ENCODE data around the gene FUCA2. TPM values are rescaled to one million over a fixed set of nuclear protein-coding genes. Genes with fewer than 3 reads are reported as not detected.
A peak's percentile ranks its signal among the peaks of the same experiment; 100 is the strongest.
"Not testable (repeated sequence)": the region's sequence is repeated elsewhere in the genome, so short reads cannot be mapped to it uniquely, and the experiment has no call there.

The FUCA2 gene
- total RNA-seq, 4 donors from 2014 or later: 19.5 to 70.3 (median 46.9) TPM

DNA sequence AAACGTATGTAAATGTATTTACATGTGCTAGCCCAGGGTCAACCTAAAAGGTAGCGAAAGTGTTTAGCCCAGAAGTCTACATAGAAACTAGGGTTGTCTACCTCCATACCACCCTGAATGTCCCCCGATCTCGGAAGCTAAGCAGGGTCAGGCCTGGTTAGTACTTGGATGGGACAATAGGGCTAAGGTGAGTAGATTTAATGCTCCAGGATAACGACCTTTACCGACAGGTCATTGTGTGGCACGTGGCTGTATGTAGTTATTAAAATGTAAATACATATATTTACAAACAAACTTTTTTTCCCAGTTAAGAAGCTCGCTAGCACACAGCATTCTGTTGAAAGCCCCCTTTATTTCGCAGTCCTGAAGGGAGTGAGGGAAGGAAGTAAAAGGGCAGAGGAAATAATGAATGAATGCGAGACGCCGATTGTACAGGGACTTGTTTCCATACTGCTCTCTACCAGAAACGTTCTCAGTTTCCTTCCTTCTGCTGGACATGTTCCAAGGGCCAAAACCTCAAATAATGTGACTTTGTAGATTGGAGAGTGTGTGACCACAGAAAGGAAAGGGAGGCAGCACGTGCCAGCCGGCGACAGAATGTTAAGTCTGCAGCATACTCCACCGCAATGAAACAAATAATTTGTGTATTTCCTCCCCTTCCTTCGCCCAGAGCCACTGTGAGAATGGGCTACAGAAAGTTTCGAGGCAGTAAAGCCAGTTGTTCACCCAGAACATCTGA, 61.6 kb downstream of the FUCA2 start:
- Histone ChIP-seq H3K27ac (peak overlapping the region; percentile 76 to 85 (median 81)), H3K9me3 (no peaks in the 10 kb centered on the region), H3K27me3 (no peaks in the 10 kb centered on the region), H3K4me1 (peaks cover 8 to 28% (median 15%) of the 10 kb centered on the region in 4 donors), H3K36me3 (no peaks in the 10 kb centered on the region), H3K4me3 (peak overlapping the region; percentile 59 to 84 (median 65))
- in situ Hi-C loops (cut with MboI; ENCODE audit: low pct_ligation_motif_present in 1 of 4, low pct_unique_long_range_greater_than_20kb in 1 of 4, low sequenced_read_pairs in 3 of 4): no loop called here
- 1 to 3% methylated on average over 16 to 19 of the region's 19 CpGs for WGBS, 2 donors (ENCODE audit: low coverage in 1 of 2)
- intact Hi-C loops (cut with DNase I; ENCODE audit: low total_unique reads): no loop called here
- TF ChIP-seq, protein P1, sequence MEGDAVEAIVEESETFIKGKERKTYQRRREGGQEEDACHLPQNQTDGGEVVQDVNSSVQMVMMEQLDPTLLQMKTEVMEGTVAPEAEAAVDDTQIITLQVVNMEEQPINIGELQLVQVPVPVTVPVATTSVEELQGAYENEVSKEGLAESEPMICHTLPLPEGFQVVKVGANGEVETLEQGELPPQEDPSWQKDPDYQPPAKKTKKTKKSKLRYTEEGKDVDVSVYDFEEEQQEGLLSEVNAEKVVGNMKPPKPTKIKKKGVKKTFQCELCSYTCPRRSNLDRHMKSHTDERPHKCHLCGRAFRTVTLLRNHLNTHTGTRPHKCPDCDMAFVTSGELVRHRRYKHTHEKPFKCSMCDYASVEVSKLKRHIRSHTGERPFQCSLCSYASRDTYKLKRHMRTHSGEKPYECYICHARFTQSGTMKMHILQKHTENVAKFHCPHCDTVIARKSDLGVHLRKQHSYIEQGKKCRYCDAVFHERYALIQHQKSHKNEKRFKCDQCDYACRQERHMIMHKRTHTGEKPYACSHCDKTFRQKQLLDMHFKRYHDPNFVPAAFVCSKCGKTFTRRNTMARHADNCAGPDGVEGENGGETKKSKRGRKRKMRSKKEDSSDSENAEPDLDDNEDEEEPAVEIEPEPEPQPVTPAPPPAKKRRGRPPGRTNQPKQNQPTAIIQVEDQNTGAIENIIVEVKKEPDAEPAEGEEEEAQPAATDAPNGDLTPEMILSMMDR (IDR thresholded peaks at IDR 0.05): no peak
- TF ChIP-seq EP300 (IDR thresholded peaks at IDR 0.05; ENCODE audit: low read depth) (no peak), POLR2AphosphoS5 (IDR thresholded peaks at IDR 0.05) (no peak), POLR2A (IDR thresholded peaks at IDR 0.05) (no peak)
- peak; percentile 23 for DNase-seq

DNA sequence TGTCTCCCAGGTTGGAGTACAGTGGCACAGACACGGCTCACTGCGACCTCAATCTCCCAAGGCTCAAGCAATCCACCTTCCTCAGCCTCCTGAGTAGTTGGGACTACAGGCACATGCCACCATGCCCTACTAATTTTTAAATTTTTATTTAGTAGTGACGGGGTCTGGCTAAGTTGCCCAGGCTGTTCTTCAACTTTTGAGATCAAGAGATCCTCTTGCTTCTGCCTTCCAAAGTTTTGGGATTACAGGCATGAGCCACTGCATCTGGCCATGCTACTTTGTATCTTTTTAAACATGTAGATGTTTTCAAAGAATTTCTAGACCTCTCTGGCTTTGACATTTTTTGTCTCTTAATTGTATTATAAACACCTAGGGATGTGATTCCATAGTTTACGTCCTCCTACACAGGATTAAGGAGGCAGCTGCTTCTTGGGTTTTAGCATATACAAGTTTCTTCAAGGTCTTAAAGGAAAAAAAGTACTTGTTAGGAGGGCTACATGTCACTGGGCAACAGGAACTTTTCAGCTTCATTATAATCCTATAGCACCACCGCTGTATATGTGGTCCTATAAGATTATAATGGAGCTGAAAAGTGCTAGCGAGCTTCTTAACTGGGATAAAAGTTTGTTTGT, 62.3 kb downstream of the FUCA2 start:
- in situ Hi-C loops (cut with MboI; ENCODE audit: low pct_ligation_motif_present in 1 of 4, low pct_unique_long_range_greater_than_20kb in 1 of 4, low sequenced_read_pairs in 3 of 4): no loop called here
- Histone ChIP-seq H3K27ac (peak overlapping the region in 3 of 4 donors; percentile 76 to 85 (median 79)), H3K4me1 (peaks cover 8 to 28% (median 15%) of the 10 kb centered on the region in 4 donors), H3K36me3 (no peaks in the 10 kb centered on the region), H3K27me3 (no peaks in the 10 kb centered on the region), H3K9me3 (no peaks in the 10 kb centered on the region), H3K4me3 (peak overlapping the region in 3 of 4 donors; percentile 59 to 84 (median 68))
- WGBS, 2 donors (ENCODE audit: low coverage in 1 of 2): 54 to 66% methylated on average over 4 to 6 of the region's 6 CpGs
- TF ChIP-seq EP300 (IDR thresholded peaks at IDR 0.05; ENCODE audit: low read depth): no peak
- TF ChIP-seq, protein P1 (IDR thresholded peaks at IDR 0.05): no peak
- no peak for TF ChIP-seq POLR2A (IDR thresholded peaks at IDR 0.05)
- no peak for TF ChIP-seq POLR2AphosphoS5 (IDR thresholded peaks at IDR 0.05)
- intact Hi-C loops (cut with DNase I; ENCODE audit: low total_unique reads): no loop called here
- no peak for DNase-seq

DNA sequence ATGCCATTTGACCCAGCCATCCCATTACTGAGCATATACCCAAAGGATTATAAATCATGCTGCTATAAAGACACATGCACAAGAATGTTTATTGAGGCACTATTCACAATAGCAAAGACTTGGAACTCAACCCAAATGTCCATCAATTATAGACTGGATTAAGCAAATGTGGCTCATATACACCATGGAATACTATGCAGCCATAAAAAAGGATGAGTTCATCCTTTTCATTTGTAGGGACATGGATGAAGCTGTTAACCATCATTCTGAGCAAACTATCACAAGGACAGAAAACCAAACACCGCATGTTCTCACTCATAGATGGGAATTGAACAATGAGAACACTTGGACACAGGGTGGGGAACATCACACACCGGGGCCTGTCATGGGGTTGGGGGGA, 63.7 kb downstream of the FUCA2 start:
- peaks cover 8 to 28% (median 15%) of the 10 kb centered on the region in 4 donors for H3K4me1 ChIP-seq
- H3K4me3 ChIP-seq; H3K27me3 ChIP-seq; H3K27ac ChIP-seq; H3K9me3 ChIP-seq; intact Hi-C loops (cut with DNase I; ENCODE audit: low total_unique reads); DNase-seq; in situ Hi-C loops (cut with MboI; ENCODE audit: low pct_ligation_motif_present in 1 of 4, low pct_unique_long_range_greater_than_20kb in 1 of 4, low sequenced_read_pairs in 3 of 4); H3K36me3 ChIP-seq: not testable (repeated sequence)
- 100% methylated on average over 2 of the region's 2 CpGs for WGBS, 2 donors (ENCODE audit: low coverage in 1 of 2)

Small RNA genes within 50 kb of the gene (small RNA-seq; reads per million reads assigned to genes)
- gene RNA5SP221: 0 reads per million in 4 donors

Other genes with a start within 250 kb of the FUCA2 start
- gene ADAT2, start 61.0 kb downstream of the FUCA2 start, total RNA-seq: 10 to 100 TPM in 2 of 4 donors, 1 to 10 TPM in 1, under 1 TPM in 1; 0.75 to 12.7 (median 9.7) TPM
- gene PEX3, start 60.9 kb downstream of the FUCA2 start, total RNA-seq: 10 to 100 TPM in 1 of 4 donors, 1 to 10 TPM in 1, not detected in 2; 7.6 to 13.2 TPM
- 10 to 100 TPM; 38.6 to 56.8 (median 48.7) TPM for gene PHACTR2, start 166.2 kb upstream of the FUCA2 start, total RNA-seq